ENCODE data around the gene ST14.

DNA sequence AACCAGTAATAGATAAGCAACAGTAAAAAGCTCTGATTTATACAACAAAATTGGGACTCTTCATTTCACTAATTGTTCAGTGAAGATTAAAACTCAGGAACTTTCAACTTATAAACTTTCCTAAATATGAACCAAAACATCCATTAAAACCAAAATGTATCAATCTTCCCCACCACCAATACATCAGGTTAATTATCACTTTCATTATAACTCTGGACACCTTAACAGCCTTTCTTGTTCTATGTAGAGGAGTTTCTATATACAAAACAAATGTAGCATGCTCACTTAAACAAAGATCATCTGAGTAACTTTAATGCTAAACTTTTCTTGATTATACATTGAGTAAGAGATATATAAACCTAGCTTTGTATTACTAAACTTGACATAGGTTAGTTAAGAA, 74.7 kb downstream of the ST14 start:
- TF ChIP-seq, protein P1, sequence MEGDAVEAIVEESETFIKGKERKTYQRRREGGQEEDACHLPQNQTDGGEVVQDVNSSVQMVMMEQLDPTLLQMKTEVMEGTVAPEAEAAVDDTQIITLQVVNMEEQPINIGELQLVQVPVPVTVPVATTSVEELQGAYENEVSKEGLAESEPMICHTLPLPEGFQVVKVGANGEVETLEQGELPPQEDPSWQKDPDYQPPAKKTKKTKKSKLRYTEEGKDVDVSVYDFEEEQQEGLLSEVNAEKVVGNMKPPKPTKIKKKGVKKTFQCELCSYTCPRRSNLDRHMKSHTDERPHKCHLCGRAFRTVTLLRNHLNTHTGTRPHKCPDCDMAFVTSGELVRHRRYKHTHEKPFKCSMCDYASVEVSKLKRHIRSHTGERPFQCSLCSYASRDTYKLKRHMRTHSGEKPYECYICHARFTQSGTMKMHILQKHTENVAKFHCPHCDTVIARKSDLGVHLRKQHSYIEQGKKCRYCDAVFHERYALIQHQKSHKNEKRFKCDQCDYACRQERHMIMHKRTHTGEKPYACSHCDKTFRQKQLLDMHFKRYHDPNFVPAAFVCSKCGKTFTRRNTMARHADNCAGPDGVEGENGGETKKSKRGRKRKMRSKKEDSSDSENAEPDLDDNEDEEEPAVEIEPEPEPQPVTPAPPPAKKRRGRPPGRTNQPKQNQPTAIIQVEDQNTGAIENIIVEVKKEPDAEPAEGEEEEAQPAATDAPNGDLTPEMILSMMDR (IDR thresholded peaks at IDR 0.05; ENCODE audit: low read length), result no peak
- no peak for TF ChIP-seq EZH2phosphoT487 (IDR thresholded peaks at IDR 0.05; ENCODE audit: low read length)

Data from MM.1S (cell line).